Measurements from ENCODE around the gene ECM1. TPM values are rescaled to one million over a fixed set of nuclear protein-coding genes. Genes with fewer than 3 reads are reported as not detected.

Gene ECM1
- total RNA-seq, 2 experiments from 2014 or later: 0.69 to 0.88 TPM

- Mint-ChIP-seq H3K27ac (no peak overlapping the region), H3K36me3 (ENCODE audit: low read depth) (peaks cover 3% of the 10 kb centered on the region), H3K9me3 (no peaks in the 10 kb centered on the region), H3K4me1 (ENCODE audit: low read depth) (peaks cover 9% of the 10 kb centered on the region), H3K4me3 (peak overlapping the region; percentile 90), H3K27me3 (ENCODE audit: low read depth) (no peaks in the 10 kb centered on the region)
- DNase-seq: no peak
- CTCF ChIA-PET: interaction anchor here (0.6 to 2.8 kb wide), 2 partner anchors 18 to 258 kb away, joined by 3 to 10 read pairs; no protein-coding TSS in a partner anchor
- intact Hi-C loops (cut with micrococcal nuclease): loop anchor here (2.0 kb wide), 1 partner anchor 277 kb away; the partner anchor contains the start of gene ANP32E
Measured at GRCh38 chr1:150514260-150514659, 6.4 kb downstream of the ECM1 start.

GRCh38 chr1:150514913-150515327 lies 7.0 kb downstream of the ECM1 start:
- H3K4me3 Mint-ChIP-seq: peak overlapping the region; percentile 90

DNA sequence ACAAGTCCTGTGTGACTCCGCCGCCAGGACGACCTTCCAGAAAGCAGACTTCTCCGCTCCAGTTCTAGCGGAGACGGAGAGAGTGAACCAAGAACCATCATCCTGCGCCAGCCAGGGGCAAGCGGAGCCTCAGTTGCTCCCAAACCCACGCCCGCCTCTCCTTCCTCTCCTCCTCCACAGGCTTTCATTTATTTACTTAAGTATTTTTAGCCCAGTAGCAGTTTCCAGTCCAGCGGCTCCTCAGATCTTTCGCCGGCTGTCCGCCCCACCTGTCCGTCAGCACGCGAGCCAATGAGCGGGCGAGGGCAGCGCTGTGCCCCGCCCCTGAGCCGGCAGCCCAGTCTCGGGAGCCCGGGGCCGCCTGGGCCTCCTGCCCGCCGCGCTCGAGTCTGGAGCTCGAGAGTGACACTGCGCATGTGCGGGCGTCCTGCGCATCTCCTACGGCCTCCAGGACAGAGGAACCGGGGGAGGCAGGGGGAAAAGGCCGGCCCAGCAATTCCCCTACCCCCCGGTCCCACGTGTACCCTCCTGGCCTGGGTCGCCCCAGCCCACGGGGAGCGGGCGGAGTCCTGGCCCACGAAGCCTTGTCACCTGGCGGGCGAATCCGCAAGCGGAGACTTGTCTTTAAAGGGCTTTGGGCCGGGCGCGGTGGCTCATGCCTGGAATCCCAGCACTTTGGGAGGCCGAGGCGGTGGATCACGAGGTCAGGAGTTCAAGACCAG lies 7.6 kb downstream of the ECM1 start, which contains the start of gene FALEC:
Gene FALEC (plus strand): TSS at position 425 of the 722 bp plus-strand sequence.
- peaks cover 9% of the 10 kb centered on the region for H3K4me1 Mint-ChIP-seq (ENCODE audit: low read depth)
- intact Hi-C loops (cut with micrococcal nuclease): loop anchor here (1.0 to 5.0 kb wide), 4 partner anchors 28 to 279 kb away; partner anchors contain the start of genes ANP32E and TARS2
- H3K36me3 Mint-ChIP-seq (ENCODE audit: low read depth): peaks cover 3% of the 10 kb centered on the region
- no peaks in the 10 kb centered on the region for H3K27me3 Mint-ChIP-seq (ENCODE audit: low read depth)
- H3K27ac Mint-ChIP-seq: peak within 1 kb of the TSS; percentile 20
- DNase-seq: peak; percentile 91
- CTCF ChIA-PET: interaction anchor here (0.5 to 2.8 kb wide), 12 partner anchors 15 to 259 kb away, joined by 3 to 10 read pairs (median 3); no protein-coding TSS in a partner anchor
- H3K9me3 Mint-ChIP-seq: no peaks in the 10 kb centered on the region
- H3K4me3 Mint-ChIP-seq: peak within 1 kb of the TSS; percentile 90

More at GRCh38 chr1:150514913-150515327, 7.0 kb downstream of the ECM1 start:
- no peaks in the 10 kb centered on the region for H3K27me3 Mint-ChIP-seq (ENCODE audit: low read depth)
- DNase-seq: no peak
- intact Hi-C loops (cut with micrococcal nuclease): loop anchor here (1.0 to 5.0 kb wide), 4 partner anchors 28 to 278 kb away; partner anchors contain the start of genes ANP32E and TARS2
- peaks cover 3% of the 10 kb centered on the region for H3K36me3 Mint-ChIP-seq (ENCODE audit: low read depth)
- CTCF ChIA-PET: interaction anchor here (0.5 to 2.8 kb wide), 4 partner anchors 16 to 259 kb away, joined by 3 to 10 read pairs (median 4); no protein-coding TSS in a partner anchor
- peak overlapping the region; percentile 20 for H3K27ac Mint-ChIP-seq
- H3K9me3 Mint-ChIP-seq: no peaks in the 10 kb centered on the region
- peaks cover 9% of the 10 kb centered on the region for H3K4me1 Mint-ChIP-seq (ENCODE audit: low read depth)

- Mint-ChIP-seq H3K4me1 (ENCODE audit: low read depth) (peaks cover 9% of the 10 kb centered on the region), H3K27me3 (ENCODE audit: low read depth) (no peaks in the 10 kb centered on the region), H3K27ac (no peak overlapping the region), H3K36me3 (ENCODE audit: low read depth) (peaks cover 3% of the 10 kb centered on the region), H3K9me3 (no peaks in the 10 kb centered on the region), H3K4me3 (peak overlapping the region; percentile 90)
- DNase-seq: peak; percentile 14
- intact Hi-C loops (cut with micrococcal nuclease): loop anchor here (5.0 kb wide), 1 partner anchor 54 kb away; no protein-coding TSS in a partner anchor
- CTCF ChIA-PET: interaction anchor here (0.6 to 2.8 kb wide), 13 partner anchors 15 to 460 kb away, joined by 3 to 10 read pairs (median 3); no protein-coding TSS in a partner anchor
Measured at GRCh38 chr1:150516050-150516591, 8.2 kb downstream of the ECM1 start.

DNA sequence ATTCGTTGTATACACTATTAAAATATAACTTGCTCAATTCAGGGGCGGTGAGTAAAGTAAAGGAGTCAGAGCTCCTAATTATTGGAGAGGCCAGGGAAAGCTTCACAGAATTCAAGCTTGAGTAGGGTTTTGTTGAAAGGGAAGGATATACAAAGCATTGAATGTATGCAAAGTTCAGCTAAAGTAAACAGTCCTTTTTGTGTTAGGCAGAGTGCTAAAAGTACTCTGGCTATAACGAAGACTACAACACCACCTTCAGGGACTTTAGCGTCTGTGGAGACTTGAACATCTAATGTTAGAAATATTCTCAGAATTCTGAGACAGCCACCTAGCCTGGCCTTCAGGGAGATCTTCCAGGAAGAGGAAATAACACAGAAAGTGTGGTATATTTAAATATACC lies 8.7 kb downstream of the ECM1 start:
- intact Hi-C loops (cut with micrococcal nuclease): loop anchor here (5.0 kb wide), 1 partner anchor 54 kb away; no protein-coding TSS in a partner anchor
- peaks cover 3% of the 10 kb centered on the region for H3K36me3 Mint-ChIP-seq (ENCODE audit: low read depth)
- H3K4me3 Mint-ChIP-seq: peak overlapping the region; percentile 90
- CTCF ChIA-PET: interaction anchor here (0.7 to 2.8 kb wide), 11 partner anchors 14 to 459 kb away, joined by 3 to 10 read pairs (median 3); no protein-coding TSS in a partner anchor
- no peak overlapping the region for H3K27ac Mint-ChIP-seq
- DNase-seq: no peak
- peaks cover 9% of the 10 kb centered on the region for H3K4me1 Mint-ChIP-seq (ENCODE audit: low read depth)
- H3K27me3 Mint-ChIP-seq (ENCODE audit: low read depth): no peaks in the 10 kb centered on the region
- no peaks in the 10 kb centered on the region for H3K9me3 Mint-ChIP-seq

DNA sequence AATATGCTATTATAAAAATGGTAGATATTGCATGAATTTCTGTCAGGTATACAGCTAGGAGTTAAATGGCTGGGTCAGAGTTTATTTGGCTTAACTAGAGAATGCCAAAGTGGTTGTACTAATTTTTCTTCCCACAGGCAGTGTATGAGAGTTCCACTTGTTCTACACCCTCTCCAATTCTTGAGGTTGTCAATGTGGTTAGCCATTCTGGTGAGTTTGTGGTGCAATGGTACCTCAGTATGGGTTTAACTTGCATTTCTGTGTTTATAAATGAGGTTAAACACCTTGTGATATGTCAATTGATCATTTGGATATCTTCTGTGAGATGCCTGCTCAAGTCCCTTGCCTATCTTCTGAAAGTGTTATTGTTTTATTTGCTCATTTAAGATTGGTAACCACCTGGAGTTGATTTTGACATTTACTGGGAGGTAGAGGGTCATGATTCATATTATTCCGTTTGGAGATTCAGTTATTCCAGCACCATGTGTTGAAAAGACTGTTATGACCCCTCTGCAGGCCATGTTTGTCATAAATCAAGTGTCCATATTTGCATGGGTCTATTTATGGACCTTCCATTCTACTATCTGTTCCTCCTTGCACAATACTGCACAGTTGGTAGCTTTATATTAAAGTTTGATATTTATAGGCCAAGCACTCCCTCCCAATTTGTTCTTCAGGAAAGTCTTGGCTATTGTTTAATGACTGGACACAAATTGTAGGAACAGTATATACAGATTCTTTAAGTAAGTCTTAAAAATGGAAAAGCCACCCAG lies 13.5 kb downstream of the ECM1 start:
- Mint-ChIP-seq H3K27ac (no peak overlapping the region), H3K27me3 (ENCODE audit: low read depth) (no peaks in the 10 kb centered on the region), H3K4me3 (no peak overlapping the region), H3K4me1 (ENCODE audit: low read depth) (peaks cover 5% of the 10 kb centered on the region), H3K9me3 (no peaks in the 10 kb centered on the region), H3K36me3 (ENCODE audit: low read depth) (no peaks in the 10 kb centered on the region)
- intact Hi-C loops (cut with micrococcal nuclease): no loop called here
- CTCF ChIA-PET: no interaction called here
- DNase-seq: no peak

DNA sequence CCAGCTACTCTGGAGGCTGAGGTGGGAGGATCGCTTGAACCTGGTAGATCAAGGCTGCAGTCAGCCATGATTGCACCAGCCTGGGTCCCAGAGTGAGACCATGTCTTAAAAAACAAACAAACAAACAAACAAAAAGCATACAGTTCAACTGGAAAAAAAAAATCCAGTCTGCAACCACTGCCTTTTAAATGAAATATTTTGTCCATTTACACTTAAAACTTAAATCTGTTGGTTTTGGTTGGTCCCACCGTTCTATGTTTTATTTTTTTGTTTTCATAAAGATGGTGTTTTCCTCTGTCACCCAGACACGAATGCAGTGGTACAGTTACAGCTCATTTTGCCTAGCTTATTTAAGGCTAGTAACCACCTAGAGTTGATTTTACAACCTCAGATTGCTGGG lies 17.4 kb downstream of the ECM1 start:
- no peak overlapping the region for H3K4me3 Mint-ChIP-seq
- CTCF ChIA-PET: interaction anchor here (0.6 to 0.7 kb wide), 2 partner anchors 92 to 432 kb away, joined by 4 to 5 read pairs; no protein-coding TSS in a partner anchor
- no peak for DNase-seq
- no peaks in the 10 kb centered on the region for H3K4me1 Mint-ChIP-seq (ENCODE audit: low read depth)
- no peaks in the 10 kb centered on the region for H3K36me3 Mint-ChIP-seq (ENCODE audit: low read depth)
- no peaks in the 10 kb centered on the region for H3K9me3 Mint-ChIP-seq
- intact Hi-C loops (cut with micrococcal nuclease): no loop called here
- no peak overlapping the region for H3K27ac Mint-ChIP-seq
- no peaks in the 10 kb centered on the region for H3K27me3 Mint-ChIP-seq (ENCODE audit: low read depth)

DNA sequence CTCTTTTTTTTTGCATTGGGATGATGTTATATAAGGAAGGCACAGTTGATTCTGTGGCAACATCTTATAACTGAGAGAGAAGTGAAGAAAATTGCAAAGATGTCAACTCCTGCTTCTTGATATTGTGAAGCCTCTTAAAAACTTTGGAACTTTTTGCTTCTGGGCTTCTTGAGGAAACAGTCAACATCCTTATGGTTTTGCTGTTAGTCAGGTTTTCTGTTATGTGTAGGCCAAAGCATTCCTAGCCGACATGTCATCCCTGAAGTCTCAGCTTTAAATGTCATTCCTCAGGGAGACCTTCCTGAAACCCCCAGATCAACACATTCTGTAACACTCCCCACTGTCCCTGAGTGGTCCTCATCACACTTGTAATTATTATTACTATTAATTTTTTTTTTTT lies 20.3 kb downstream of the ECM1 start:
- intact Hi-C loops (cut with micrococcal nuclease): no loop called here
- CTCF ChIA-PET: interaction anchor here (0.6 to 1.2 kb wide), 2 partner anchors 63 to 344 kb away, joined by 3 to 6 read pairs; no protein-coding TSS in a partner anchor
- no peak for DNase-seq
- no peaks in the 10 kb centered on the region for H3K9me3 Mint-ChIP-seq
- H3K4me3 Mint-ChIP-seq: no peak overlapping the region
- H3K27ac Mint-ChIP-seq: no peak overlapping the region
- peaks cover 2% of the 10 kb centered on the region for H3K4me1 Mint-ChIP-seq (ENCODE audit: low read depth)
- no peaks in the 10 kb centered on the region for H3K36me3 Mint-ChIP-seq (ENCODE audit: low read depth)
- no peaks in the 10 kb centered on the region for H3K27me3 Mint-ChIP-seq (ENCODE audit: low read depth)

GRCh38 chr1:150529017-150529416 lies 21.1 kb downstream of the ECM1 start:
- no peak for DNase-seq
- Mint-ChIP-seq H3K4me3 (no peak overlapping the region), H3K9me3 (no peaks in the 10 kb centered on the region), H3K27ac (no peak overlapping the region), H3K4me1 (ENCODE audit: low read depth) (peaks cover 2% of the 10 kb centered on the region), H3K27me3 (ENCODE audit: low read depth) (no peaks in the 10 kb centered on the region), H3K36me3 (ENCODE audit: low read depth) (no peaks in the 10 kb centered on the region)
- intact Hi-C loops (cut with micrococcal nuclease): no loop called here
- CTCF ChIA-PET: interaction anchor here (1.3 kb wide), 1 partner anchor 31 kb away, joined by 3 read pairs; no protein-coding TSS in a partner anchor

GRCh38 chr1:150530491-150531159 lies 22.7 kb downstream of the ECM1 start:
- Mint-ChIP-seq H3K36me3 (ENCODE audit: low read depth) (no peaks in the 10 kb centered on the region), H3K4me3 (no peak overlapping the region), H3K27me3 (ENCODE audit: low read depth) (no peaks in the 10 kb centered on the region), H3K27ac (no peak overlapping the region), H3K4me1 (ENCODE audit: low read depth) (peaks cover 2% of the 10 kb centered on the region), H3K9me3 (no peaks in the 10 kb centered on the region)
- no peak for DNase-seq
- intact Hi-C loops (cut with micrococcal nuclease): no loop called here
- CTCF ChIA-PET: interaction anchor here (0.7 to 2.8 kb wide), 3 partner anchors 14 to 21 kb away, joined by 3 to 14 read pairs (median 8); no protein-coding TSS in a partner anchor

DNA sequence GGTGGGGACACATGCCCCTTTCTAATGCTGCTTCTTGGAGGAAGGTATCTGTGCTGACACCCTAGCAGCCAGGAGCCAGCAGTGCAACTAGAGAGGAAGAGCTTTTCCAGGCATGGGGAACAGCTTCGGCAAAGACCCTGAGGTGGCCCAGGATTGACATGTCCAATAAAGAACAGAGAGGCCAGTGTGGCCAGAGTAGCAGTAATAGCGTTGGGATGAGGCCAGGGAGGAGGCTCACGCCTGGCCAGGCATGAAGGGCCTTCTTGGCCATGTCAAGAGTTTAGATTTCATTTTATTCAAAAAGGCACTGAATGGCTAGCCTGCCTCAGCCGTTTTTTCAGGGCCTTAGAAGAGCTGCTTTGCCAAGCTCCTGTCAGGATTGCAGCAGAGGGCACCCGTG lies 25.0 kb downstream of the ECM1 start:
- Mint-ChIP-seq H3K9me3 (no peaks in the 10 kb centered on the region), H3K4me1 (ENCODE audit: low read depth) (peaks cover 2% of the 10 kb centered on the region), H3K36me3 (ENCODE audit: low read depth) (no peaks in the 10 kb centered on the region), H3K27me3 (ENCODE audit: low read depth) (peaks cover 3% of the 10 kb centered on the region), H3K4me3 (no peak overlapping the region), H3K27ac (no peak overlapping the region)
- CTCF ChIA-PET: interaction anchor here (0.6 to 2.8 kb wide), 19 partner anchors 12 to 937 kb away, joined by 3 to 14 read pairs (median 4); partner anchors contain the start of gene FALEC
- intact Hi-C loops (cut with micrococcal nuclease): loop anchor here (1.0 kb wide), 2 partner anchors 69 to 278 kb away; no protein-coding TSS in a partner anchor
- DNase-seq: no peak

All from activated naive CD4-positive, alpha-beta T cell treated with anti-CD3 and anti-CD28 coated beads for 36 hours (primary cell).